Measurements from ENCODE around the gene LMX1B. TPM values are rescaled to one million over a fixed set of nuclear protein-coding genes. Genes with fewer than 3 reads are reported as not detected.

The LMX1B gene
- total and polyA plus RNA-seq, 2 of the 4 experiments (the other 2 are of a cell fraction) = not detected

DNA sequence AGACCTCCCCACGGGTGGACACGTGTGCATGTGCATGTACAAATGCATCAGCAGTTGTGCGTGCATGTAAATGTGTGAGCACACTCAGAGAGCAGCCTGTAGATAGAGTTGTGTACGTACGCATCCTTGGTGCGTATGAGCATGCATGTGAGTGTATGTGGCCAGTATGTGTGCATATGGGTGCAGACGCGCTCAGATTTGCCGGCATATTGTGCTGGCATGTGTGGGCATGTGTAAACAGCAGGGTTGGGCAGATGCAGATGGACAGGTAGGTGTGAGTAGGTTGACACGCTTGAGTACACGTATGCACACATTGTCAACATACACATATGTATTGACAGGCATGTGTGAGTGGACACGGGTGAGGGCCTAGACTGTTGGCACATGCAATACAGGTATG is 56.5 kb downstream of the LMX1B start:
- DNase-seq (no peak), ATAC-seq (ENCODE audit: low read depth) (no peak)
- Histone ChIP-seq H3K36me3 (ENCODE audit: control insufficient read depth, insufficient read depth, low read length) (no peaks in the 10 kb centered on the region), H4K8ac (ENCODE audit: low read depth in 2 of 2, low read length in 2 of 2) (no peak overlapping the region), H3K4ac (ENCODE audit: low read depth, low read length) (no peak overlapping the region), H3K4me1 (ENCODE audit: control insufficient read depth, insufficient read depth, low read length) (no peaks in the 10 kb centered on the region), H3K27ac (ENCODE audit: insufficient read depth, low read length) (no peak overlapping the region), H2BK120ac (ENCODE audit: low read depth, low read length) (no peak overlapping the region), H4K5ac (ENCODE audit: low read depth, low read length) (no peak overlapping the region), H3K23ac (ENCODE audit: low read depth, low read length) (no peak overlapping the region), H3K18ac (ENCODE audit: low read depth, low read length) (no peak overlapping the region), H3K56ac (ENCODE audit: extremely low read depth, insufficient read depth, low read length) (no peak overlapping the region), H3K9ac (ENCODE audit: low read depth, low read length) (no peak overlapping the region), H4K91ac (ENCODE audit: insufficient read depth, low read depth, low read length) (no peak overlapping the region), H3K27me3 (ENCODE audit: control insufficient read depth, insufficient read depth, low read length) (peaks cover 86% of the 10 kb centered on the region), H2AK5ac (ENCODE audit: low read depth, low read length) (no peak overlapping the region), H2BK5ac (ENCODE audit: low read depth, low read length, poor library complexity, severe bottlenecking) (no peak overlapping the region), H3K79me1 (ENCODE audit: low read depth in 1 of 2, low read length in 2 of 2) (no peaks in the 10 kb centered on the region), H3K9me3 (ENCODE audit: control insufficient read depth, insufficient read depth, low read length) (0 out of 2 replicates have a peak, but pooled peaks cover 2% of the 10 kb centered on the region), H2AFZ (replicated peaks; ENCODE audit: low read length, poor library complexity) (no peak overlapping the region), H3K9me1 (ENCODE audit: insufficient read depth, low read length) (peaks cover 3% of the 10 kb centered on the region; the same call in 1 of the 2 replicates), H2BK20ac (ENCODE audit: low read depth, low read length) (no peak overlapping the region), H2BK15ac (ENCODE audit: low read depth, low read length) (no peak overlapping the region), H4K20me1 (ENCODE audit: insufficient read depth, low read length) (no peaks in the 10 kb centered on the region), H3K14ac (replicated peaks; ENCODE audit: low read depth, low read length) (no peak overlapping the region), H3K4me3 (ENCODE audit: insufficient read depth, low read depth, low read length) (no peak overlapping the region), H2AK9ac (replicated peaks; ENCODE audit: low read depth, low read length, poor library complexity) (no peak overlapping the region), H3K4me2 (ENCODE audit: low read depth, low read length) (no peak overlapping the region)
- in situ Hi-C loops (cut with MboI; ENCODE audit: low sequenced_read_pairs) = no loop called here
- dilution Hi-C loops (cut with HindIII; ENCODE audit: low sequenced_read_pairs, unreplicated experiment) = no loop called here
- ChIA-PET CTCF (no interaction called here), POLR2A (ENCODE audit: unreplicated experiment) (no interaction called here)
- 93% methylated on average over 5 of the region's 12 CpGs; no CpG with 5 or more reads in 1 of the 2 experiments for WGBS, 2 experiments (ENCODE audit: extremely low coverage in 2 of 2, insufficient read length in 1 of 2)
- no TSS peak for BruUV-seq (replicated peaks)
- TF ChIP-seq CTCF (conservative IDR thresholded peaks at IDR 0.05; ENCODE audit: low read depth, low read length) (no peak), CHD1 (IDR thresholded peaks at IDR 0.05; ENCODE audit: low read depth, low read length) (no peak), SMC3 (IDR thresholded peaks at IDR 0.05; ENCODE audit: low read depth, low read length) (no peak), FOS (IDR thresholded peaks at IDR 0.05; ENCODE audit: low read depth, low read length) (no peak), NFE2L2 (IDR thresholded peaks at IDR 0.05; ENCODE audit: low read depth, low read length) (no peak), MAFK (IDR thresholded peaks at IDR 0.05; ENCODE audit: low read depth, low read length) (no peak), RCOR1 (IDR thresholded peaks at IDR 0.05; ENCODE audit: insufficient replicate concordance, low read length) (no peak), ELK1 (IDR thresholded peaks at IDR 0.05; ENCODE audit: borderline replicate concordance, low read depth, low read length) (no peak), MXI1 (IDR thresholded peaks at IDR 0.05; ENCODE audit: borderline replicate concordance, low read depth, low read length) (no peak), RFX5 (IDR thresholded peaks at IDR 0.05; ENCODE audit: low read depth, low read length) (no peak), MAZ (IDR thresholded peaks at IDR 0.05; ENCODE audit: borderline replicate concordance, low read depth, low read length) (no peak), BHLHE40 (IDR thresholded peaks at IDR 0.05; ENCODE audit: low read depth, low read length) (no peak), CEBPB (IDR thresholded peaks at IDR 0.05; ENCODE audit: low read depth, low read length) (no peak), RAD21 (IDR thresholded peaks at IDR 0.05; ENCODE audit: low read length) (no peak), POLR2A (IDR thresholded peaks at IDR 0.05; ENCODE audit: low read depth, low read length) (no peak)
- TF ChIP-seq, protein P1, sequence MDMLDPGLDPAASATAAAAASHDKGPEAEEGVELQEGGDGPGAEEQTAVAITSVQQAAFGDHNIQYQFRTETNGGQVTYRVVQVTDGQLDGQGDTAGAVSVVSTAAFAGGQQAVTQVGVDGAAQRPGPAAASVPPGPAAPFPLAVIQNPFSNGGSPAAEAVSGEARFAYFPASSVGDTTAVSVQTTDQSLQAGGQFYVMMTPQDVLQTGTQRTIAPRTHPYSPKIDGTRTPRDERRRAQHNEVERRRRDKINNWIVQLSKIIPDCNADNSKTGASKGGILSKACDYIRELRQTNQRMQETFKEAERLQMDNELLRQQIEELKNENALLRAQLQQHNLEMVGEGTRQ (IDR thresholded peaks at IDR 0.05; ENCODE audit: low read depth, low read length) = no peak
- intact Hi-C loops (cut with micrococcal nuclease) = no loop called here

Data from IMR-90 (cell line).